Mucosa of descending colon (tissue), 3 donors: Measurements from ENCODE around the gene OBSCN. TPM values are rescaled to one million over a fixed set of nuclear protein-coding genes. Genes with fewer than 3 reads are reported as not detected.

Experiments used
- ATAC-seq: fragments of 200-7000 bp; cut with Tn5 transposase; one replicate; pipeline ENCODE4 v1.9.1; 2020; ENCODE audit warnings: mild to moderate bottlenecking, moderate library complexity
- DNase-seq, 3 donors: peaks; one replicate each; pipeline ENCODE4 v3.0.0-alpha.2; 2020
- H3K36me3 ChIP-seq: fragments of 200-600 bp; one replicate; pipeline ENCODE4 v1.8.0; 2021; ENCODE audit warnings: low read depth, mild to moderate bottlenecking
- H3K4me1 ChIP-seq: fragments of 200-600 bp; one replicate; pipeline ENCODE4 v1.8.0; 2021; ENCODE audit warnings: low read depth, mild to moderate bottlenecking
- H3K4me3 ChIP-seq: fragments of 200-600 bp; one replicate; pipeline ENCODE4 v1.8.0; 2021; ENCODE audit warnings: mild to moderate bottlenecking
- H3K9me3 ChIP-seq: fragments of 200-600 bp; one replicate; pipeline ENCODE4 v1.8.0; 2021; ENCODE audit warnings: mild to moderate bottlenecking
- intact Hi-C, 2 donors: fragments of 100-400 bp; cut with DNase I in 1 of 2; cut with micrococcal nuclease in 1 of 2; formaldehyde crosslinking; loops; one replicate each; pipeline versions ENCODE4 v1.11.0 to v1.11.1; 2022; cut with DNase I, micrococcal nuclease
- total RNA-seq, 3 donors: library from RNA; stranded (reverse); fragmentation: NEBNext Ultra II Directional in 2 of 3; extraction: Animal tissue kit (Norgen Biotek cat#: 25700) in 2 of 3; gene quantifications; one replicate each; pipeline versions ENCODE4 v1.2.1 to v1.2.4, GENCODE V29; 2021 to 2023
- TF ChIP-seq, protein P1 (sequence below): fragments of 200-600 bp; IDR thresholded peaks from one replicate; pipeline ENCODE4 v1.8.0; 2022; ENCODE audit warnings: antibody characterized with exemption, mild to moderate bottlenecking
- donor health status: DM: no; HTN: no; CAD: no; lungs with moderate emphysema.
- donor health status: DM: no; HTN: no; CAD: no.
- donor health status: DM: no; HTN: yes; CAD: no.

OBSCN gene
- total RNA-seq, 3 donors from 2014 or later: 4.2 to 30.9 (median 7.5) TPM

DNA sequence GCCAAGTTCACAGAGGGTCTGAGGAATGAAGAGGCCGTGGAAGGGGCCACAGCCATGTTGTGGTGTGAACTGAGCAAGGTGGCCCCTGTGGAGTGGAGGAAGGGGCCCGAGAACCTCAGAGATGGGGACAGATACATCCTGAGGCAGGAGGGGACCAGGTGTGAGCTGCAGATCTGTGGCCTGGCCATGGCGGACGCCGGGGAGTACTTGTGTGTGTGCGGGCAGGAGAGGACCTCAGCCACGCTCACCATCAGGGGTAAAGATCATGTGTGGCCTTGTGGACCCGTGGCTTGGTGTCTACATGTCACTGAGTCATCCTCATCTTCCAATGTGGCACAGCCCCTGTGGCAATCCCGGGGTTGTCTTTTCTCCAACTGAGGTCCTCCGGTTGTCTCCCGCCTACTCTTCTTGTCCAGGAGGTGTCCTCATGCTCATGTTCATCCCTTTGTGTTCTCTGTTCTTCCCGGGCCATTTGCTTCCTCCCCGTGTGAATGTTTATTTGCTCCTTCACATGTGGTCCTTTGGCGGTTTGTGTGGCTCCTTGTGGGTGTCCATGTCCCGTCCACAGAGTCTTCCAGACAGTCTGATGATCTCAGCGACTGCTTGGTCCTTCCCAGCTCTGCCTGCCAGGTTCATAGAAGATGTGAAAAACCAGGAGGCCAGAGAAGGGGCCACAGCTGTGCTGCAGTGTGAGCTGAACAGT, 84.2 kb downstream of the OBSCN start:
- no peaks in the 10 kb centered on the region for H3K36me3 ChIP-seq
- no peaks in the 10 kb centered on the region for H3K9me3 ChIP-seq
- intact Hi-C loops: no loop called here
- H3K4me1 ChIP-seq: no peaks in the 10 kb centered on the region
- DNase-seq (peak in 1 of 3 donors; percentile 3), ATAC-seq (no peak)
- TF ChIP-seq, protein P1, sequence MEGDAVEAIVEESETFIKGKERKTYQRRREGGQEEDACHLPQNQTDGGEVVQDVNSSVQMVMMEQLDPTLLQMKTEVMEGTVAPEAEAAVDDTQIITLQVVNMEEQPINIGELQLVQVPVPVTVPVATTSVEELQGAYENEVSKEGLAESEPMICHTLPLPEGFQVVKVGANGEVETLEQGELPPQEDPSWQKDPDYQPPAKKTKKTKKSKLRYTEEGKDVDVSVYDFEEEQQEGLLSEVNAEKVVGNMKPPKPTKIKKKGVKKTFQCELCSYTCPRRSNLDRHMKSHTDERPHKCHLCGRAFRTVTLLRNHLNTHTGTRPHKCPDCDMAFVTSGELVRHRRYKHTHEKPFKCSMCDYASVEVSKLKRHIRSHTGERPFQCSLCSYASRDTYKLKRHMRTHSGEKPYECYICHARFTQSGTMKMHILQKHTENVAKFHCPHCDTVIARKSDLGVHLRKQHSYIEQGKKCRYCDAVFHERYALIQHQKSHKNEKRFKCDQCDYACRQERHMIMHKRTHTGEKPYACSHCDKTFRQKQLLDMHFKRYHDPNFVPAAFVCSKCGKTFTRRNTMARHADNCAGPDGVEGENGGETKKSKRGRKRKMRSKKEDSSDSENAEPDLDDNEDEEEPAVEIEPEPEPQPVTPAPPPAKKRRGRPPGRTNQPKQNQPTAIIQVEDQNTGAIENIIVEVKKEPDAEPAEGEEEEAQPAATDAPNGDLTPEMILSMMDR: no peak
- no peak overlapping the region for H3K4me3 ChIP-seq

DNA sequence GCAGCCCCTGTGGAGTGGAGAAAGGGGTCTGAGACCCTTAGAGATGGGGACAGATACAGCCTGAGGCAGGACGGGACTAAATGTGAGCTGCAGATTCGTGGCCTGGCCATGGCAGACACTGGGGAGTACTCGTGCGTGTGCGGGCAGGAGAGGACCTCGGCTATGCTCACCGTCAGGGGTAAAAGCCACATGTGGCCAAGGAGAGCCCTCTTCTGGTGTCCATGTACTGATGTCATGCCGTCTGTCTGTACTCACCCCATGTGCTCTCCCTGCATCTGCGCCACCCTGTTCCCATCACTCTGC, 84.7 kb downstream of the OBSCN start:
- DNase-seq (peak in 1 of 3 donors; percentile 6), ATAC-seq (no peak)
- intact Hi-C loops: no loop called here
- Histone ChIP-seq H3K4me1 (no peaks in the 10 kb centered on the region), H3K36me3 (no peaks in the 10 kb centered on the region), H3K9me3 (no peaks in the 10 kb centered on the region), H3K4me3 (no peak overlapping the region)
- TF ChIP-seq, protein P1: no peak

DNA sequence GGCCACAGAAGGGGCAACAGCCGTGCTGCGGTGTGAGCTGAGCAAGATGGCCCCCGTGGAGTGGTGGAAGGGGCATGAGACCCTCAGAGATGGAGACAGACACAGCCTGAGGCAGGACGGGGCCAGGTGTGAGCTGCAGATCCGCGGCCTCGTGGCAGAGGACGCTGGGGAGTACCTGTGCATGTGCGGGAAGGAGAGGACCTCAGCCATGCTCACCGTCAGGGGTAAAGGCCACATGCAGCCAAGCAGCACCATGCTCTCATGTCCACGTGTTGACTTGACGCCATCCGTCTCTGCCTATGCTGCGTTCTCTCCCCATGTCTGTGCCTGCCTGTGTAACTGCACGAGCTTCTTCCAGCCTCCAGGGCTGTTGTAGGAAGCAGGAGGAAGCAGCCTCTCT, 85.5 kb downstream of the OBSCN start:
- Histone ChIP-seq H3K4me1 (no peaks in the 10 kb centered on the region), H3K4me3 (no peak overlapping the region), H3K36me3 (no peaks in the 10 kb centered on the region), H3K9me3 (no peaks in the 10 kb centered on the region)
- peak in 1 of 3 donors; percentile 4 for DNase-seq
- intact Hi-C loops: no loop called here
- TF ChIP-seq, protein P1: no peak
- ATAC-seq: no peak

DNA sequence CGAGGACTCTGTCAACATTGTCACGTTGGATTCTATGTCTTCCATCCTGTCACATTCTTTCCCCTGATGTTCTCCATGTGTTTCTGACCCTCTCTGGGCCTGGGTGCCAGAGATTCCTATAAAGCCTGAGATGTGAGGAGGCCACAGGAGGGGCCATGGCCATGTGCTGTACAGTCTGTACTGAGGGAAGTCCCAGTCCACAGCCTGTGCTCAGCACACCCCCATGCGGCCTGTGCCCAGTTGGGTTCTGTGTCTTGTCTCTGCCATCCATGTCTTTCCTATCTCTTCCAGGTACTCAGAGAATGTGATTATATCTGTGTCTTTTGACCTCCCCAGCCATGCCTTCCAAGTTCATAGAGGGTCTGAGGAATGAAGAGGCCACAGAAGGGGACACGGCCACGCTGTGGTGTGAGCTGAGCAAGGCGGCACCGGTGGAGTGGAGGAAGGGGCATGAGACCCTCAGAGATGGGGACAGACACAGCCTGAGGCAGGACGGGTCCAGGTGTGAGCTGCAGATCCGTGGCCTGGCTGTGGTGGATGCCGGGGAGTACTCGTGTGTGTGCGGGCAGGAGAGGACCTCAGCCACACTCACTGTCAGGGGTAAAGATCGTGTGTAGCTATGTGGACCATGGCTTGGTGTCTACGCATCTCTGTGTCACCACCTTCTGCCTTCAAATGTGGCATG, 86.1 kb downstream of the OBSCN start:
- TF ChIP-seq, protein P1: no peak

DNA sequence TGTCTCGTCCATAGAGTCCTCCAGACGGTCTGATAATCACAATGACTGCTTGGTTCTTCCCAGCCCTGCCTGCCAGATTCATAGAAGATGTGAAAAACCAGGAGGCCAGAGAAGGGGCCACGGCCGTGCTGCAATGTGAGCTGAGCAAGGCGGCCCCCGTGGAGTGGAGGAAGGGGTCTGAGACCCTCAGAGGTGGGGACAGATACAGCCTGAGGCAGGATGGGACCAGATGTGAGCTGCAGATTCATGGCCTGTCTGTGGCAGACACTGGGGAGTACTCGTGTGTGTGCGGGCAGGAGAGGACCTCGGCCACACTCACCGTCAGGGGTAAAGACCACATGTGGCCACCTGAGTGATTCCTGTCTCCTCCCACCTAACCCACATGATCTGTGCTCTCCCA, 86.9 kb downstream of the OBSCN start:
- DNase-seq (peak in 2 of 3 donors; percentile 3 to 20), ATAC-seq (no peak)
- Histone ChIP-seq H3K4me3 (no peak overlapping the region), H3K4me1 (no peaks in the 10 kb centered on the region), H3K36me3 (no peaks in the 10 kb centered on the region), H3K9me3 (no peaks in the 10 kb centered on the region)
- TF ChIP-seq, protein P1: no peak
- intact Hi-C loops: no loop called here

More for the DNA sequence above, 86.1 kb downstream of the OBSCN start:
- intact Hi-C loops: no loop called here
- Histone ChIP-seq H3K4me1 (no peaks in the 10 kb centered on the region), H3K36me3 (no peaks in the 10 kb centered on the region), H3K9me3 (no peaks in the 10 kb centered on the region), H3K4me3 (no peak overlapping the region)
- DNase-seq (peak in 1 of 3 donors; percentile 4), ATAC-seq (no peak)
